Vagina (tissue), 2 donors: Measurements from ENCODE around the gene TIPARP.

Experiments
- POLR2A ChIP-seq, 2 donors: fragments of 450-650 bp; IDR thresholded peaks; one replicate each; pipeline ENCODE4 v1.6.1; 2017; ENCODE audit warnings: antibody characterized with exemption in 2 of 2, mild to moderate bottlenecking in 2 of 2, moderate library complexity in 2 of 2
- POLR2AphosphoS5 ChIP-seq, 2 donors: sonication (generic); formaldehyde crosslinking; IDR thresholded peaks; one replicate each; pipeline ENCODE4 v1.9.0; 2017; ENCODE audit warnings: antibody characterized with exemption in 2 of 2, mild to moderate bottlenecking in 2 of 2, low read depth in 1 of 2; ENCODE audit not compliant: insufficient read depth in 1 of 2
- TF ChIP-seq, protein P1 (sequence below), 3 experiments: fragments of 450-650 bp in 2 of 3; fragments of 200-600 bp in 1 of 3; sonication (generic) in 1 of 3; IDR thresholded peaks; one replicate each; pipeline ENCODE4 v1.5.1; 2017 to 2019; ENCODE audit warnings: antibody characterized with exemption in 3 of 3, mild to moderate bottlenecking in 2 of 3, moderate library complexity in 2 of 3

DNA sequence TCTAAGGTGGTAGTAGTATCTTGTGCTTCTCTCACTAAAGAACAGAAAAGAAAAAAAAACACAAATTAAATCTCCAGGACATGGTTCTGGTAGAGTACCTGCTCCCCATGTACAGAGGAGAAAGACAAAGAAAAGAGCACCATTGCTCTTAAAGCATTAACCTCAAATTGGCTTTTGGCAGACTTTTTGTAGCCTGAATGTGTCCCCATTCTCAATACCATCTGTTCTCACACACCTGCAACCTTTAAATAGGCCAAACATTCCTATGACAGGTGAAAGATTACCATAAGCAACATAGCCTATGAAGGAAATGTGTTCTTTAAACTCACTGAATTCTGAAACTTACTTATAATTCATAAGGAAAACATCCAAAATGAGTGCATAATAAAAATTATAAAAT, 68.0 kb downstream of the TIPARP start:
- TF ChIP-seq, protein P1, sequence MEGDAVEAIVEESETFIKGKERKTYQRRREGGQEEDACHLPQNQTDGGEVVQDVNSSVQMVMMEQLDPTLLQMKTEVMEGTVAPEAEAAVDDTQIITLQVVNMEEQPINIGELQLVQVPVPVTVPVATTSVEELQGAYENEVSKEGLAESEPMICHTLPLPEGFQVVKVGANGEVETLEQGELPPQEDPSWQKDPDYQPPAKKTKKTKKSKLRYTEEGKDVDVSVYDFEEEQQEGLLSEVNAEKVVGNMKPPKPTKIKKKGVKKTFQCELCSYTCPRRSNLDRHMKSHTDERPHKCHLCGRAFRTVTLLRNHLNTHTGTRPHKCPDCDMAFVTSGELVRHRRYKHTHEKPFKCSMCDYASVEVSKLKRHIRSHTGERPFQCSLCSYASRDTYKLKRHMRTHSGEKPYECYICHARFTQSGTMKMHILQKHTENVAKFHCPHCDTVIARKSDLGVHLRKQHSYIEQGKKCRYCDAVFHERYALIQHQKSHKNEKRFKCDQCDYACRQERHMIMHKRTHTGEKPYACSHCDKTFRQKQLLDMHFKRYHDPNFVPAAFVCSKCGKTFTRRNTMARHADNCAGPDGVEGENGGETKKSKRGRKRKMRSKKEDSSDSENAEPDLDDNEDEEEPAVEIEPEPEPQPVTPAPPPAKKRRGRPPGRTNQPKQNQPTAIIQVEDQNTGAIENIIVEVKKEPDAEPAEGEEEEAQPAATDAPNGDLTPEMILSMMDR (IDR thresholded peaks at IDR 0.05) = no peak
- TF ChIP-seq POLR2A (IDR thresholded peaks at IDR 0.05) (no peak), POLR2AphosphoS5 (IDR thresholded peaks at IDR 0.05; ENCODE audit: insufficient read depth in 1 of 2, low read depth in 1 of 2) (no peak)
